GM12872 (cell line): ENCODE data around the gene UCP2.

ENCODE experiments used
- CTCF ChIP-seq: IDR thresholded peaks from 3 replicates; pipeline ENCODE4 v1.5.1; 2011; ENCODE audit warnings: low read depth, mild to moderate bottlenecking, low read length, moderate library complexity; ENCODE audit not compliant: insufficient read depth

UCP2 gene

GRCh38 chr11:73982595-73982989 is at the start of gene UCP2:
UCP2 (minus strand) TSS chr11:73982843; CDS start chr11:73978378, 4,465 bp downstream.
- TF ChIP-seq CTCF: no peak

- no peak for TF ChIP-seq CTCF
These were observed 48.4 kb upstream of the UCP2 start for GRCh38 chr11:74030723-74031676.

- no peak for TF ChIP-seq CTCF
These were observed 43.0 kb upstream of the UCP2 start for GRCh38 chr11:74025467-74026166.

- TF ChIP-seq CTCF: no peak
These were observed 41.8 kb upstream of the UCP2 start for GRCh38 chr11:74024261-74025029.

GRCh38 chr11:74023276-74023675 is 40.6 kb upstream of the UCP2 start:
- TF ChIP-seq CTCF: no peak

- no peak for TF ChIP-seq CTCF
These were observed 39.9 kb upstream of the UCP2 start for GRCh38 chr11:74022546-74022945.

GRCh38 chr11:74021998-74022397 is 39.4 kb upstream of the UCP2 start:
- TF ChIP-seq CTCF: no peak
